Loucy (cell line): ENCODE data around the gene SLC30A3.

Experiments
- H2AFZ ChIP-seq: fragments of 200-600 bp; sonication (generic); 2 replicates; pipeline ENCODE4 v1.6.0; 2016; ENCODE audit warnings: antibody characterized with exemption, mild to moderate bottlenecking, low read length, moderate library complexity
- H3F3A ChIP-seq: fragments of 200-600 bp; 2 replicates; pipeline ENCODE4 v1.6.0; 2016; ENCODE audit warnings: antibody characterized with exemption, low read depth, mild to moderate bottlenecking
- H3K27me3 ChIP-seq: fragments of 200-600 bp; sonication (generic); 2 replicates; pipeline ENCODE4 v1.6.1; 2014; ENCODE audit warnings: low read length, mild to moderate bottlenecking; ENCODE audit not compliant: insufficient read depth, poor library complexity, severe bottlenecking
- H3K36me3 ChIP-seq: fragments of 200-600 bp; sonication (generic); 2 replicates; pipeline ENCODE4 v1.6.1; 2016; ENCODE audit warnings: low read length; ENCODE audit not compliant: insufficient read depth
- H3K4me1 ChIP-seq: fragments of 200-600 bp; sonication (generic); 2 replicates; pipeline ENCODE4 v1.5.1; 2014; ENCODE audit warnings: low read length, mild to moderate bottlenecking; ENCODE audit not compliant: insufficient read depth, poor library complexity, severe bottlenecking
- H3K4me2 ChIP-seq: fragments of 200-600 bp; sonication (generic); 2 replicates; pipeline ENCODE4 v1.6.0; 2014; ENCODE audit warnings: antibody characterized with exemption, low read length, low read depth, mild to moderate bottlenecking; ENCODE audit not compliant: poor library complexity, severe bottlenecking
- H3K4me3 ChIP-seq: fragments of 200-600 bp; sonication (generic); 2 replicates; pipeline ENCODE4 v1.5.1; 2014; ENCODE audit warnings: low read length, mild to moderate bottlenecking, mixed read lengths; ENCODE audit not compliant: poor library complexity, severe bottlenecking
- H3K79me2 ChIP-seq: fragments of 200-600 bp; sonication (generic); 2 replicates; pipeline ENCODE4 v1.6.1; 2014; ENCODE audit warnings: low read length; ENCODE audit not compliant: insufficient read depth
- H3K9ac ChIP-seq: fragments of 200-600 bp; sonication (generic); 2 replicates; pipeline ENCODE4 v1.6.0; 2014; ENCODE audit warnings: mild to moderate bottlenecking, low read depth, low read length, moderate library complexity; ENCODE audit not compliant: poor library complexity, severe bottlenecking
- H3K9me2 ChIP-seq: fragments of 200-600 bp; sonication (generic); replicated peaks from 2 replicates; pipeline ENCODE4 v1.6.1; 2016; ENCODE audit warnings: low read depth, low read length, mixed read lengths
- H3K9me3 ChIP-seq: fragments of 200-600 bp; sonication (generic); 2 replicates; pipeline ENCODE4 v1.6.1; 2014; ENCODE audit warnings: mild to moderate bottlenecking, antibody characterized with exemption, low read length, low read depth; ENCODE audit not compliant: insufficient read depth
- H4K20me1 ChIP-seq: fragments of 200-600 bp; sonication (generic); 2 replicates; pipeline ENCODE4 v1.6.0; 2014; ENCODE audit warnings: antibody characterized with exemption, low read length, mild to moderate bottlenecking; ENCODE audit not compliant: insufficient read depth, poor library complexity, severe bottlenecking
- EZH2phosphoT487 ChIP-seq: fragments of 200-600 bp; IDR thresholded peaks from 2 replicates; pipeline ENCODE4 v1.6.1; 2018; ENCODE audit warnings: antibody characterized with exemption, mild to moderate bottlenecking, moderate library complexity, borderline replicate concordance
- TF ChIP-seq, protein P1 (sequence below): fragments of 200-600 bp; sonication (generic); conservative IDR thresholded peaks from 2 replicates; pipeline ENCODE4 v1.5.1; 2014; ENCODE audit warnings: mild to moderate bottlenecking, antibody characterized with exemption, low read length

Gene SLC30A3, protein sequence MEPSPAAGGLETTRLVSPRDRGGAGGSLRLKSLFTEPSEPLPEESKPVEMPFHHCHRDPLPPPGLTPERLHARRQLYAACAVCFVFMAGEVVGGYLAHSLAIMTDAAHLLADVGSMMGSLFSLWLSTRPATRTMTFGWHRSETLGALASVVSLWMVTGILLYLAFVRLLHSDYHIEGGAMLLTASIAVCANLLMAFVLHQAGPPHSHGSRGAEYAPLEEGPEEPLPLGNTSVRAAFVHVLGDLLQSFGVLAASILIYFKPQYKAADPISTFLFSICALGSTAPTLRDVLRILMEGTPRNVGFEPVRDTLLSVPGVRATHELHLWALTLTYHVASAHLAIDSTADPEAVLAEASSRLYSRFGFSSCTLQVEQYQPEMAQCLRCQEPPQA

DNA sequence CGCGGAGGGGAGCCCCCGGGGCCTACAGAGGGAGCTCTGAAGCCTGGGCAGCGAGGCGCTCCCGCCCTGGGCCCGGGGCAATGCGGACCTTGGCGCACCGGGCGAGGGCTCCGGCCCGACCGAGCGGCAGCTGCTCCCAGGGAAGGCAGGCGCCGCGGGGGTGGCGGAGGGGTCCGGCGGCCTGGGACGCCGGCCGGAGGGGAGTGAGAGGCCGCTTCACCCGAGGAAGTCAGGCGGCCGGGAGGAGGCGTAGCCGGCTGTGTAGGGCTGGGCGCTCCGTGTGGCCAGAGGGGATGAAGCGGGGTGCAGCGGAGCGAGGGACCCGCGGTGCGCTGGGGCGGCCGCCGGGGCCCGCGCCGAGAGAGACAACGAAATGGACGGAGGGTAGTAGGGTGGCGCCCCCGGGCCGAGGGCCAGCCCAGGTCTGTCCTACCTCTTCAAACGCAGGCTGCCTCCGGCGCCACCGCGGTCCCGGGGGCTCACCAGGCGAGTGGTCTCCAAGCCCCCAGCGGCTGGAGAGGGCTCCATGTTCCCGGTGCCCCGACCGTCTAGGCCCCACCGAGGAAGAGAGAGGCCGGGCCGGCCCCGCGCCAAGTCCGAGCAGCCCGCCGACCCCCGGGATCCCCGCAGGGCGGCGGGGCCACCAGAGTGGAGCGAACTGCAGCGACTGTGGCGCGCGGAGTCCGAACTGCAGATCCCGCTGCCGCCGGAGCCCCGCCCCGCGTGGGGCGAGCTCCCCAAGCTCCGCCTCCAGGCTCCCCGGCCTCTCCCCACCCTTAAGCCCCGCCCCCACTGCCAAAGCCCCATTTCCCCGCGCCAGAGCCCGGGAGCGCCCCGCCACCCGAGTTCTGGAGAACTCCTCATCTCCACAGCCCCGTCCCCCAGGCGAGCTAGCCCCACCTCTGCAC lies at the start of gene SLC30A3:
Gene SLC30A3 (minus strand): TSS at position 669 of the 908 bp plus-strand sequence. CDS start 141 bp downstream, at position 528.
- no peaks in the 10 kb centered on the region for H3K9me2 ChIP-seq
- H3K36me3 ChIP-seq: no peaks in the 10 kb centered on the region
- no peak within 1 kb of the TSS for H3K9ac ChIP-seq
- no peaks in the 10 kb centered on the region for H3K79me2 ChIP-seq
- no peak within 1 kb of the TSS for H3K4me2 ChIP-seq
- H3K9me3 ChIP-seq: no peaks in the 10 kb centered on the region
- no peak within 1 kb of the TSS for H3K4me3 ChIP-seq
- no peaks in the 10 kb centered on the region for H4K20me1 ChIP-seq
- H2AFZ ChIP-seq: no peak within 1 kb of the TSS
- TF ChIP-seq, protein P1, sequence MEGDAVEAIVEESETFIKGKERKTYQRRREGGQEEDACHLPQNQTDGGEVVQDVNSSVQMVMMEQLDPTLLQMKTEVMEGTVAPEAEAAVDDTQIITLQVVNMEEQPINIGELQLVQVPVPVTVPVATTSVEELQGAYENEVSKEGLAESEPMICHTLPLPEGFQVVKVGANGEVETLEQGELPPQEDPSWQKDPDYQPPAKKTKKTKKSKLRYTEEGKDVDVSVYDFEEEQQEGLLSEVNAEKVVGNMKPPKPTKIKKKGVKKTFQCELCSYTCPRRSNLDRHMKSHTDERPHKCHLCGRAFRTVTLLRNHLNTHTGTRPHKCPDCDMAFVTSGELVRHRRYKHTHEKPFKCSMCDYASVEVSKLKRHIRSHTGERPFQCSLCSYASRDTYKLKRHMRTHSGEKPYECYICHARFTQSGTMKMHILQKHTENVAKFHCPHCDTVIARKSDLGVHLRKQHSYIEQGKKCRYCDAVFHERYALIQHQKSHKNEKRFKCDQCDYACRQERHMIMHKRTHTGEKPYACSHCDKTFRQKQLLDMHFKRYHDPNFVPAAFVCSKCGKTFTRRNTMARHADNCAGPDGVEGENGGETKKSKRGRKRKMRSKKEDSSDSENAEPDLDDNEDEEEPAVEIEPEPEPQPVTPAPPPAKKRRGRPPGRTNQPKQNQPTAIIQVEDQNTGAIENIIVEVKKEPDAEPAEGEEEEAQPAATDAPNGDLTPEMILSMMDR: no peak
- TF ChIP-seq EZH2phosphoT487: no peak
- no peaks in the 10 kb centered on the region for H3F3A ChIP-seq
- no peaks in the 10 kb centered on the region for H3K27me3 ChIP-seq
- no peaks in the 10 kb centered on the region for H3K4me1 ChIP-seq

DNA sequence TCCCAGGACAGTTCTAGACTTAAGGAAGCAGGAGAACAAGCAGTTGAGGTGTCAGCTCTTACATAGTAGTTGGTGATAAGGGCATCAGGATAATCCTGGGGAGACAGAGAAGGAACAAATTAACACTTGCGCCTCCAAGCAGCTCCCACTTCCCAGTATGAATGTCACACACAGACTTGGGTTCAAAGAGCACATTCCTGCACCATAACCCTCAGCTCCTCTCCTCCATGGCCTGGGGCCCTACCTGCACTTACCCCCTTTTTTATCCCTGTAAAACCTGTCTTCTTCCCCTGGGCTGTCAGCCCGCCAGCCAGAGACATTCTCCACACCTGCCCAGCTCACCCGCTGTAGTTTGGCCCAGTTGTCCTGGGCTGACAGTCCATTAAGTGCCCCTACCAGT lies 49.3 kb upstream of the SLC30A3 start:
- H3K9ac ChIP-seq: no peak overlapping the region
- no peak for TF ChIP-seq EZH2phosphoT487
- TF ChIP-seq, protein P1: no peak
- H3K36me3 ChIP-seq: no peaks in the 10 kb centered on the region
- no peaks in the 10 kb centered on the region for H3K9me2 ChIP-seq
- H3K4me2 ChIP-seq: no peak overlapping the region
- H3K9me3 ChIP-seq: no peaks in the 10 kb centered on the region
- H4K20me1 ChIP-seq: no peaks in the 10 kb centered on the region
- H3K27me3 ChIP-seq: no peaks in the 10 kb centered on the region
- no peaks in the 10 kb centered on the region for H3F3A ChIP-seq
- H2AFZ ChIP-seq: no peak overlapping the region
- no peaks in the 10 kb centered on the region for H3K79me2 ChIP-seq
- no peak overlapping the region for H3K4me3 ChIP-seq
- H3K4me1 ChIP-seq: peaks cover 9% of the 10 kb centered on the region

DNA sequence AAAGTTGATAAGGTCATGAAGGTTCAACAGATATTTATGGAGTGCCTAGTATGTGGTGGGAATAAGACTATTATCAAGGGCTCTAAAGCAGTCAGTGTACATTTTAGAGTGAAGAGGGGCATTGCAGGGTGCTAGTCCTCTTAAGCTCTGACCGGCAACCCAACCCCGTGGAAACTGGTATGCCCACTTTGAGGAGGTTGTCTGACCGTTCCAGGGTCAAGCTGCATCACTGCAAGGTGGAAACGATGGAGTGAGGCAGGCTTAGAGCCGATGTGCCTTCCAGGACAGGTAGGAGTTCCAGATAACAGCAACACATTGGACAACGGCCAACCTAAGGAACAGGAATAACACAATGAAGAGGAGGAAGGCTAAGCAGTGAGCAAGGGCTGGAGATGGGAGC lies 46.8 kb upstream of the SLC30A3 start:
- no peaks in the 10 kb centered on the region for H3K9me2 ChIP-seq
- no peaks in the 10 kb centered on the region for H4K20me1 ChIP-seq
- H2AFZ ChIP-seq: no peak overlapping the region
- H3K9ac ChIP-seq: no peak overlapping the region
- no peaks in the 10 kb centered on the region for H3K9me3 ChIP-seq
- TF ChIP-seq, protein P1: no peak
- TF ChIP-seq EZH2phosphoT487: no peak
- no peaks in the 10 kb centered on the region for H3K36me3 ChIP-seq
- H3F3A ChIP-seq: no peaks in the 10 kb centered on the region
- peaks cover 4% of the 10 kb centered on the region for H3K4me1 ChIP-seq
- H3K4me3 ChIP-seq: no peak overlapping the region
- H3K27me3 ChIP-seq: no peaks in the 10 kb centered on the region
- no peaks in the 10 kb centered on the region for H3K79me2 ChIP-seq
- no peak overlapping the region for H3K4me2 ChIP-seq
